GM12874 (cell line): ENCODE data around the gene NEO1.

Source experiments
- TF ChIP-seq, protein P1 (sequence below): IDR thresholded peaks from 2 replicates; pipeline ENCODE4 v1.5.1; 2011; ENCODE audit warnings: low read depth, mild to moderate bottlenecking, control low read depth, low read length, moderate library complexity; ENCODE audit not compliant: insufficient read depth

The NEO1 gene

DNA sequence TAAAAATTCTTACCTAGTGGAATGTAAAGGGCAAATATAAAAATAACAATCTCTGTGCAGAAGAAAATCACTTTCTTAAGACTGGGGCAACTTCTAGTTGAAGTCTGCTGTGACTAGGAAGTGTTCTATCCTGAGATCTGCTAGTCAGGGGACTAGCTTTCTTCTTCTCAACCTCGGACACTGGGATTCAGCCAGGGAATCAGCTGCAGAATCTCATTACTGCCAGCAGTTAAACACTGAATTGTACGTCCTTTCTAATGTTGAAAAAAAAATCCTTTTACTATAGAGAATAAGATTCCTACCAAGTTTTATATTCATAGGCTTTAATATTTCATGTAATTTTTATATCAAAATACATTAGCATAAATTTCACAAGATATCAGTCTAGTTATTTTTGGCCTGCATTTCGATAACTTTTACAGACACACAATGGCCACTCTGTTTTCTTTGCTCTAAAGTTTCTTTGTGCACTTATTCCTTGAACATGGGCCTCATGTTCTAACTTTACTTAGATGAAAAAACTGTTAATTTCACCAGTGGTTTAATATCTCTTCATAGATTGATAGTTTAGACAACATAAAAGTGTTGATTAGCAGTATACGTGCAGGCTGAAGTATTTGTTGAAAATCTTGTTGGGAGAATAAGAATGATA, 2.6 kb upstream of the NEO1 start:
- TF ChIP-seq, protein P1, sequence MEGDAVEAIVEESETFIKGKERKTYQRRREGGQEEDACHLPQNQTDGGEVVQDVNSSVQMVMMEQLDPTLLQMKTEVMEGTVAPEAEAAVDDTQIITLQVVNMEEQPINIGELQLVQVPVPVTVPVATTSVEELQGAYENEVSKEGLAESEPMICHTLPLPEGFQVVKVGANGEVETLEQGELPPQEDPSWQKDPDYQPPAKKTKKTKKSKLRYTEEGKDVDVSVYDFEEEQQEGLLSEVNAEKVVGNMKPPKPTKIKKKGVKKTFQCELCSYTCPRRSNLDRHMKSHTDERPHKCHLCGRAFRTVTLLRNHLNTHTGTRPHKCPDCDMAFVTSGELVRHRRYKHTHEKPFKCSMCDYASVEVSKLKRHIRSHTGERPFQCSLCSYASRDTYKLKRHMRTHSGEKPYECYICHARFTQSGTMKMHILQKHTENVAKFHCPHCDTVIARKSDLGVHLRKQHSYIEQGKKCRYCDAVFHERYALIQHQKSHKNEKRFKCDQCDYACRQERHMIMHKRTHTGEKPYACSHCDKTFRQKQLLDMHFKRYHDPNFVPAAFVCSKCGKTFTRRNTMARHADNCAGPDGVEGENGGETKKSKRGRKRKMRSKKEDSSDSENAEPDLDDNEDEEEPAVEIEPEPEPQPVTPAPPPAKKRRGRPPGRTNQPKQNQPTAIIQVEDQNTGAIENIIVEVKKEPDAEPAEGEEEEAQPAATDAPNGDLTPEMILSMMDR, result no peak

DNA sequence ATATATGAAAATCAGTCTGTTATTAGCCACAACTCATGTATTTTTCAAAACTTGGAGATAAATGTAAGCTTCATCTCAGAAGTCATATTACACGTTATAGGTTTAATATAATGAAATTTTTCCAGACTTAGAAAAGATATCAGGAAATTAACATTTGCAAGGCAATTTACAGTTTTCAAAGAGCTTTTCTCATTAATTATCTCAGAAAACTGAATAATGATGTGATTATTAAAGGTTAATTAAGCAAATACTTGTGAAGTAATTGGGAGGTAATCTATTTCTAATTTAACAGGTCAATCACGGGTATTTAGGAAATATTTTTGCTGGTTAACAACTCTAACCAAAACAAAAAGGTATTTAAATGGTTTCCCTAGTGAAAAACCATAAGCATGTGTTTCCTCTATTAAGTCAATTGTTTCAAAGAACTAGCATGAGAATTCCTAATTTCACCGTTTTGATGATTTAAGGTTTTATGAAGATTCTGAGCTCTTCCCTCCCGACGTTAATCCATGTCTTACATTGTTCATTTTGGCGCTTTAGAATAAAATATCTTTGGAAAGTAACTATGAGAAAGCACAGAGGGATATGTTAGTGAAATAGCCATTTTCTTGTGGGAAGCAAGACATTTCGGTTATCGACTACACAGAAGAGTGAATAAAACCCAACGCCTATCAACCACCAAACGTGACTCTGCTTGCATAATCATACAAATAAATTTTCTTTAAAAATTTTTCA, 1.5 kb upstream of the NEO1 start:
- TF ChIP-seq, protein P1, result no peak

DNA sequence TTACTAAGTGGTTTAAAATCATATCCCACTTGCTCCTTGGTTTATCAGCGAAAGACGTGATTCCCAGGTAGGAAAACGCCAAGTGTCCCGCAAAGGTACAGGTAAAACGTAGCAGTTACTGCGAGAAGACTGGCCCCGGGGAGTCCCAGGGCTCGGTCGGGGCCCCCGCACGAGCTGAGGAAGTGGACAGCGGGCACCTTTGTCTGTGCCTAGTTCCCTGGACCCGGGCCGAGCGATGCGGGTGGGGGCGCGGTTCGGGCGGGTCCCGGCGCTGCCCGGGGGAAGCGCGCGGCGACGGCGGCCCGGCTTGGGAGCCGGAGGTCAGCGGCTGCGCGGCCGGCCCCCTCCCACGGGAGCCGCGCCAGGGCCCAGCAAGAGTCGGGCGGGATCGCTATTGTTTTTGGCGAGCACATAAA, 864 bp upstream of the NEO1 start:
- TF ChIP-seq, protein P1, result no peak

DNA sequence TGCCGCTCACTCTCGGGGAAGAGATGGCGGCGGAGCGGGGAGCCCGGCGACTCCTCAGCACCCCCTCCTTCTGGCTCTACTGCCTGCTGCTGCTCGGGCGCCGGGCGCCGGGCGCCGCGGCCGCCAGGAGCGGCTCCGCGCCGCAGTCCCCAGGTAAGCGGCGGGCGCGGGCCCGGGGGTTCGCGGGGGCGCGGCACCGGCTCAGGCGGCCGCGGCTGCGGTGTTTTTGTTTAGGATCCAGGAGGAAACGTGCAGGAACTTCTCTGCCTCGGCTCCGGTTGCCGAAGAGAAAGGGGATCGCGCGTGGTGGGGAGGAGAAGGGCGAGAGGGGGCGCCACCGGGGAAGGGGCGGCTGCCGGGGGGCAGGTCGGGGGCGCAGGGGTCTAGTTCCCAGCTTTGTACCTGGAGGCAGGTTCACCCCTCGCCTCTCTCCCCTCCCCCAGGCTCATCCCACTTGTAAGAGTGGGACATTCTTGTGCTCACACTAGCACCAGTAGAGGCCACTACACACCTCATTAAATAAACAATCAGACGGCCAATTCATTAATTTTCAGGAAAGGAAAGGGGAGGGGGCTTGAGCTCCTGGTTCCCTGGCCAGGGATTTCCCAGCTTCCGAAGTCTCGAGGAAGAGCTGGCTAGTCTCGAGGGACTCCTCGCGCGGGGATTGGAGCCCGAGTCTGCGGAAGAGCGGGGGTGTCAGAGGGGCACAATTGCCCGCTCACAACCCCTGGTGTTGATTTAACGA, 562 bp downstream of the NEO1 start:
- TF ChIP-seq, protein P1, result peak; percentile 23; the same call in 1 of the 2 replicates

DNA sequence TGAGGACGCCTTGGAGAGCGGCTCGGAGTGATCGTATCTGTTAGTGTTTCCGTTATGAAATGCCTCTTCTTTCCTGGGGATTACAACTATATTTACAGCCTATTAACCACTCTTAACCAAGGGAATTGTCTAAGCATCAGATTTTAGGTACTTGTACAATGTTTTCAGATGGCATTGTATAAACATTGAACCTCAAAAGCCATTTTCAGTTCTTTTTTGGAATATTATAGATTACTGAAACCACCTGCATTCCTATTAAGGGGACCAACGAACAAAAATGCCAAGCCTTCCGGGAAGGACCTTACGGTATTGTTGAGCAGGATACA, 1.1 kb downstream of the NEO1 start:
- TF ChIP-seq, protein P1, result no peak

DNA sequence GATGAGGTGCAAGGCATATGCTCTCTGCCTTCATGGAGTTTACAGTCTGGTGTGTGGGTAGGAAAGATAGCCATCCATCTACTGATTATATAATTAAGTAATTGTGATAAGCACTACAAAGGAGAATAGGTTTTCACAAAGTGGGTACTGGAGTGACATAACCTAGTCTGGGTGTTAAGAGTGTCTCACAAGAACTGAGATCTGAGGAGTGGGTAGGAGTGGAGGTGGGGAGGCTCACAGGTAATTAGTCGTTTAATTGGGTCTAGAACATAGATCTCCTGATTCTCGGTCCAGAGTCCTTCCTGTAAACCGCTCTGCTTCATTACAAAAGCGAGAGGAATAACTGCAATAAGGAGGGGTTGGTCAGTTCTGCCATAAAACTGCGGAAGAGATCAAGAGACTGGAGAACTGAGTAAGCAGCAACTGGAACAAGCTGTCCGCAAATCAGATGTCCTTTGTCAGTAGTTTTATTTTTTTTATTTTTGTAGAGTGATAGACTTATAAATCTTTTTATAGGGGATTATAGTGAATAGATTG, 2.2 kb downstream of the NEO1 start:
- TF ChIP-seq, protein P1, result no peak

DNA sequence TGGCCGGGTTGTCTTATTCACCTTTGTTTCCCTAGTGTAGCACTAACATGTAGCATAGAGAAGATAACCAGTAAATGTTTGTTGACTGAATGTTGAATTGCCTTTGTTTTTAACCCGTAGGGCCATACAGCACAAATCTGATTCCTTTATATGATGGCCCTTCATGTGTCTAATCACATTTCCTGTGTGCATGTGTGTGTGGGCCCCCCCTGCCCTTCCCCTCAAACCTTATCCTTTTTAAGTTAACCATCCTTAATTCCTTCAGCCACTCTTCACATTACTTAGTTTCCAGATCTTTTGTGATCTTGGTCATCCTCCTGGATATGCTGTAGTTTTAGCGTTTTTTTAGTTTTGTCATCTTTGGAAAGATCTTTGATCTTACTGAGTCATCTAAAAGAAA, 4.2 kb downstream of the NEO1 start:
- TF ChIP-seq, protein P1, result no peak
